GM19397 (cell line): ENCODE data around the gene TRIM58.

Experiments used
- ATAC-seq: cut with Tn5 transposase; IDR thresholded peaks from one replicate; pipeline ENCODE4 v1.9.1; 2021; ENCODE audit warnings: mild to moderate bottlenecking, moderate library complexity; ENCODE audit not compliant: unreplicated experiment

The TRIM58 gene, protein sequence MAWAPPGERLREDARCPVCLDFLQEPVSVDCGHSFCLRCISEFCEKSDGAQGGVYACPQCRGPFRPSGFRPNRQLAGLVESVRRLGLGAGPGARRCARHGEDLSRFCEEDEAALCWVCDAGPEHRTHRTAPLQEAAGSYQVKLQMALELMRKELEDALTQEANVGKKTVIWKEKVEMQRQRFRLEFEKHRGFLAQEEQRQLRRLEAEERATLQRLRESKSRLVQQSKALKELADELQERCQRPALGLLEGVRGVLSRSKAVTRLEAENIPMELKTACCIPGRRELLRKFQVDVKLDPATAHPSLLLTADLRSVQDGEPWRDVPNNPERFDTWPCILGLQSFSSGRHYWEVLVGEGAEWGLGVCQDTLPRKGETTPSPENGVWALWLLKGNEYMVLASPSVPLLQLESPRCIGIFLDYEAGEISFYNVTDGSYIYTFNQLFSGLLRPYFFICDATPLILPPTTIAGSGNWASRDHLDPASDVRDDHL

DNA sequence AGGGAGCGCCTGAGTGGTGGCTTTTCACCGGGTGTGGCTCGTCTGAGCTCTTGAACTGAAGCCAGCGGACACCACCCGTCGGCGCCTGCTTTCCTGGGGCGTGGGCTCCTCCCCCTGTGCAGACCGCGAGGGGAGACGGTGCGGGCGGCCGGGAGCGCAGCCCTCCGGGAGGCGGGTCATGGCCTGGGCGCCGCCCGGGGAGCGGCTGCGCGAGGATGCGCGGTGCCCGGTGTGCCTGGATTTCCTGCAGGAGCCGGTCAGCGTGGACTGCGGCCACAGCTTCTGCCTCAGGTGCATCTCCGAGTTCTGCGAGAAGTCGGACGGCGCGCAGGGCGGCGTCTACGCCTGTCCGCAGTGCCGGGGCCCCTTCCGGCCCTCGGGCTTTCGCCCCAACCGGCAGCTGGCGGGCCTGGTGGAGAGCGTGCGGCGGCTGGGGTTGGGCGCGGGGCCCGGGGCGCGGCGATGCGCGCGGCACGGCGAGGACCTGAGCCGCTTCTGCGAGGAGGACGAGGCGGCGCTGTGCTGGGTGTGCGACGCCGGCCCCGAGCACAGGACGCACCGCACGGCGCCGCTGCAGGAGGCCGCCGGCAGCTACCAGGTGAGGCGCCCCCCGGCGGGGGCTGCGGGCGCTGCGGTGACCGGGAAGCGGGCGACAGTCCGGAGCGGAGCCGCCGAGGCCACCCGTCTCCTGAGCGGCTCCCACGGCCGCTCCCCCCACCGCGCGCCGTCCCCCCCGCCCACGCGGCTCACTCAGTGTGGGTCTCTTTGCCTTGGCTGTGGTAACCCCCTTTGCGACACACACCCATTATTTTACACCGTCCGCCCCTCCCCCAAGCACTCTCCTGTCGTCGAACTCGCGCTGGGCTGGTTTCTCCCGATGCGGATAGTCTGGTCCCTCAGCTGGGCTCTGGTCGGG lies at the start of gene TRIM58:
Gene TRIM58 (plus strand): TSS at position 119 of the 916 bp plus-strand sequence. CDS start 60 bp downstream, at position 179.
- peak; percentile 54 for ATAC-seq

DNA sequence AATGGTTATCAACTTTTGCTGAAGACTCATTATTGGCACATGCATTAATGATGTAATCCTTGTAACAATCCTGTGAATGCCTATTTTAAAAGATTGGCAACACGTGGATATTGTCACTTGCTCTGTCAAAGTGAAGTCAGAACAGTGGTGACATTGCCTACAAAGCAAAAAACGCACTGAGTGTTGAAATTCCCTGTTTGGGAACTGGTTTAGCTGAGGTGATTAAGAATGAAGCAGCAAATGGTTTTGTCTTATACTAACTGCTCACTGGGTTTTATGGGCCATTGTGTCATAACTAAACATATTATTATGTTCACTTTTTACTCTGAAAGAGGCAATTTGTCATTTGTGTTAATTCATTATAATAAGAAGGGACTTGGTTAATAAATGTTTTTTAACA lies 44.4 kb upstream of the TRIM58 start:
- ATAC-seq: no peak

DNA sequence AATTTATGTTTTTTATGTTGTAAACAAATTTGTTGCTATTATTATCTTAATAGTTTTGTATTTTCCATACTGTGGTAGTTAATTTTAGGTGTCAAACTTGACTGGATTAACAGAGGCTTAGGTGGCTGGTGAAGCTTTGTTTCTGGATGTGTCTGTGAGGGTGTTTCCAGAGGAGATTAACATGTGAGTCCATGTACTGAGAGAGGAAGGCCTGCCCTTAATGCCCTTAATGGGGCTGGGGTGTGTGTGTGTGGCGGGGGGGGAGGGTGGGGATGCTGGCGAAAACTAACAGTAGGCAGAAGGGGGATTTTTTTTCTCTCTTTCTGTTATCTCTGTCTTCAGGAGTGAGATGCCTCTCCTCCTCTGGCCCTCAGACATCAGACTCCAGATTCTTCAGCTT lies 34.9 kb upstream of the TRIM58 start:
- ATAC-seq: no peak

DNA sequence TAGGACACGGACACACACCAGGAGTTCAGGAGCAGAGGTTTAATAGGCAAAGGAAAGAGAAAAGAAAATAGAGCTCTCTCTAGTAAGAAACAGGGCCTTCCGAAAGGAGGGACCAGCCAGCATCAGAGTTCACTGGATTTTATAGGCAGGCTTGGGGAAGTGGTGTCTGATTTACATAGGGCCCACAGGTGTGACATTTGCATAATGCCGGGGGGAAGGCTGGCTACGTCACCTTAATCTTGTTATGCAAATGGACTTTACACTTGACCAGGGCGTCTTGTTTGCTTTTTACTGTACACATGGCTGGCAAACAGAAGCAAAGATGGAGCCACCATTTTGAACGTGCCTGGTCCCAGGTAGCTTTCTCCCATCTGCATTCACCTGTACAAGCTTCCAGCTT lies 33.0 kb upstream of the TRIM58 start, which contains the start of gene OR14A16:
Gene OR14A16 (minus strand): TSS at position 97 of the 400 bp plus-strand sequence. CDS start 8,390 bp downstream, outside the sequence.
- no peak for ATAC-seq

DNA sequence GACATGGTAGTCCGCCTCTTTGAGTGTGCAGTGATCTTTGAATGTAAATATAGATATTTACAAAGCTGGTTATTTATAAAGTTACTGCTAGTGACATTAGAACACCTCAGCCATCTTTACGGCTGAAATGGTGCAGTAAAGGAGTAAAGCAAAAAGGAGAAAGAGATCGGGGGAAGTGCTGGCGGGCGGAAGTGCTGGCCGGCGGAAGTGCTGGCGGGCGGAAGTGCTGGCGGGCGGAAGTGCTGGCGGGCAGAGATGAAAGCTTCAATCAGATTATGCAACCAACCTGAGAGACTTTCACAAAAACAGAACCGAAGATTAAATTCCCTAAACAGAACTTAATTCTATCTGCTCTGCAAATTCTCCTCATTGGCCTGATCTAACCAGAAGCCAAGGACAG lies 31.6 kb upstream of the TRIM58 start:
- no peak for ATAC-seq

DNA sequence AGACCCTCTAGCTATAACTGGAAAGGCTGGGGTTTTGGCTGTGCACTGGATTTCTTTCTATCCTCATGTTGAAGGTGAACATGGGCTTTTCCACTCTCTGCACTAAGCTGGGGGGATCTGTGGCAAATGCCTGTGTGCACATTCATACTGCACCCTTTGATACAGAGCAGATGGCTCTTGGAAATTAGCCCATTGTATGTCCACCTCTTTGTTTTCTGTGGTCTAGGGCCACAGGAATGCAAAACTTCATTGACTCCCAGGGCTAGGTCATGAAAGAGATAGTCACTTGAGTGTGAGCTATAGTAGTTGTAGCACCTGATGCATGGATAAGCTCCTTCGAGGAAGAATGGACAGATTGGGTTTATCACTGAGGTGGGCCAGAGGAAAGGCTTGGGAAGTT lies 27.3 kb upstream of the TRIM58 start:
- no peak for ATAC-seq

DNA sequence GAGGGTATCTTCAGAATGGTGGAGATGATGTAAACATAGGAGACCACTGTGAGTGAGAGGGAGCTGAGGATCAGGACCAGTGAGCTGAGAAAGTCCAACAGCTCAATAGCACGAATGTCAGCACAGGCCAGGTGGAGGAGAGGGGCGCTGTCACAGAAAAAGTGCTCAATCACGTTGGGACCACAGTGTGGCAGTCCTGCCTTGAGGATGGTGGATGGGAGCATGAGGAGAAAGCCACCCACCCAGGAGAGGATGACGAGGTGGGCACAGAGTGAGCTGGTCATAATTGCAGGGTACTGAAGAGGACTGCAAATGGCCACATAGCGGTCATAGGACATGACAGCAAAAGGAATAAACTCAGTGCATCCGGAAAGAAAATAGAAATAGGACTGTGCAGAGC lies 23.4 kb upstream of the TRIM58 start:
- no peak for ATAC-seq

DNA sequence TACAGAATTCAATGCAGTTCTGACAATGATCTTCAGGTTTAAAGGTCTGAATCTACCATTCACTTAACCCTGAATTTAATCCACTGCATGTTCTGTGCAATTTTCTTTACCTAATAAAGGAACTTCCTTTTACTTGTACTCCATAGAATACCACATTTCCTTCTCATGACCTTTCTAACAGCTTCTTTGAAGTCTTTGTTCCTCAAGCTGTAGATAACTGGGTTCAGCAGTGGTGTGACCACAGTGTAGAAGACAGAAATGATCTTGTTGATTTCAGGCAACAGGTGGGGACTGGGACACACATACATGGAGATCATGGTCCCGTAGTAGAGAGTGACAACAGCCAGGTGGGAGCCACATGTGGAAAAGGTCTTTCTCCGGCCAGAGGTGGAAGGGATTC lies 16.2 kb upstream of the TRIM58 start:
- ATAC-seq: no peak

DNA sequence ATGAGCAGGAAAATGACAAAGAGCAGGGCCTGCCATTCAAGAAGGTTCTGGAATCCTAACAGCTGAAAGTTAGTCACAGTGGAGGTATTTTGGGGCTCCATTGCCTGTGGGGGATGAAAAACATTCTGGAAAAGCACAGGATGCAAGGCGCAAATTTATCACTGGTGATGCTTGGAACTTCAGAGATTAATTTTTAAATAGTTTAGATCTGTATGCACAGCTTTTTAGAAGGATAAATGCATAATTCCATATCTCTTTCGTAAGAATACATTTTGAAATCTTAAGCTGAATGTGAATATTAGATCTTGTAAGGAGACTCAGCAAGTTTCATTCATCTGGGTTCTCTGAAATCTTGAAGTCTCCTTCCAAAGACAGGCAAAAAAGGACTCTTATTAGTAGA lies 15.2 kb upstream of the TRIM58 start, which contains the start of gene OR11L1:
Gene OR11L1 (minus strand): TSS at position 101 of the 400 bp plus-strand sequence. CDS start 0 bp downstream, at position 101.
- ATAC-seq: no peak

DNA sequence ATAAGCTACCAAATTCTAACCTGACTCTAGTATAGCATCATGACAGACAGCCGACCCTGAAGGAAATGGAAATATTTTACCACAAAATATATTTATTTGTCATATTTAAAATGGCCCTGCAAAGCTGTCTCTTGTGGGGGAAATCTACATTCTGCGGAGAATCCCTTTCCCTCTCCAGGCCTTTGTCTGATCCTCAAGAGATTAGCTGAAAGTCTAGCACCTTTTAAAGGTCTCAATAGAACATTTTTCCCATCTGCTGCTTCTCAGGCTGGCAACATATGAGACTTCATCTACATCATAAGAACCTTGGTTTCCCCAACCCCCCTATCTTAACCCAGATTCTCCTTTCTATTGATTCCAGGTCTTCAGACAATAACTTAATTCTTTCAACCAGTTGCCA lies 13.6 kb upstream of the TRIM58 start:
- ATAC-seq: no peak

DNA sequence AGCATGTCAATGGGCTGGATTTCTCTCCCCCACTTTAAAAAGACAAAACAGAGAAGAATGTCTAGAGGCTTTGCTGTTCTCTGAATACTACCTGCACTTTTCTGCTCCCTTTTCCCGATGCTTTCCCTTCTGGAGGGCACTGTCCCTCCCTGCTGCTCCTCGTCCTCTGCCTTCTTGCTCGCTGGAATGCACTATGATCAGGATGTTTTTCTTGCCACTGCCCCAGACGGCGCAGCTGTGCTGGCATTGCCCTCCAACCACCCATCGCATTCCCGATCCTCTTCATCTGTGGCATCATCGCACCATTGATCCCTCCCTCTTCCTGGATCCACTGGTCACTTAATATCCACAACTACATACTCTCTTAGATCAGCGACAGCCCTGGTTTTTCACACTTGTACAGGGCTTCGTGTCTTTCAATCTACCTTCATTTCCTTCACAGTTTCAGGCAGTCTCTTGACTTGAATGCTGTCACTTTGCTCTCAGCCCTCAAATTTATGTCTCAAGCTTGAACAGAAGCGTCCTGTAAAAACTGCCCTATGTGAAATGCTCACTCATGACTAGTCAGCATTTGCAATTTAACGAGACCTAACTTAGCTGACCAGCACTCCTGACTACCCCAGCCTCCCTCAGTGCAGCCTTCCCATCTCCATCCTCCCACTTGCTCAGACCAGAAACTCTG lies 11.8 kb upstream of the TRIM58 start:
- ATAC-seq: no peak

DNA sequence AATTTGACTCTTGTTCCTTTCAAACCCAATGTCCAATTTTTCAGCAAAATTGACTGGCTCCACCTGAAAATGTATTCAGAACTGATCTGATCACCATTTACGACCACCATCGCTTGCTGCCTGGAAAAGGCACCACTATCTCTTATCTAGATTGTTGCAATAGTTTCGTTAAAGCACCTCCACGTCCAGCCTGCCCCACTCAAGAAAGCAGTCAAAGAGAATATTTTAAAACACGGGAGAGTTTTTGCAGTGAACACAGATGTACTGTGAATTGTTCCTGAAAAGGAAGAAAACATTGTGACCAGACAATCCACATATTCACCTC lies 11.3 kb upstream of the TRIM58 start:
- no peak for ATAC-seq

DNA sequence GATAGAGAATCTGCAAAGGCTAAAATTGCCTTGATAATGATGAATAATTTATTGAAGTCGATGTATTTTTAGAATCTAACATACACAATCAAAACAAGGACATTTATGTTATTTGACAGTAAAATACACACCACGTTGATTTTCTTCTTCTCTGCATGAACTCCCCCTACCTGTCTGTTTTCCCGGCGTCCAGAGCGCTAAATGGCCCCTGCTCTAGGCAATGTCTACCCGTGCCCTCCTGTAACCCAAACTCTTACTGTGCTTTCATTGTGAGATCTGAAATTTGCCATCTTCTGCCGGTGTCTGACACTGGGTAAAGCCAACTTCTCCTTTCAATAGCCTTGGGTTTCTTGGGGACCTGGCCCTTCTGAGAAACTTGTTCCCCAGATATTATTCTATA lies 8.6 kb upstream of the TRIM58 start:
- ATAC-seq: no peak

DNA sequence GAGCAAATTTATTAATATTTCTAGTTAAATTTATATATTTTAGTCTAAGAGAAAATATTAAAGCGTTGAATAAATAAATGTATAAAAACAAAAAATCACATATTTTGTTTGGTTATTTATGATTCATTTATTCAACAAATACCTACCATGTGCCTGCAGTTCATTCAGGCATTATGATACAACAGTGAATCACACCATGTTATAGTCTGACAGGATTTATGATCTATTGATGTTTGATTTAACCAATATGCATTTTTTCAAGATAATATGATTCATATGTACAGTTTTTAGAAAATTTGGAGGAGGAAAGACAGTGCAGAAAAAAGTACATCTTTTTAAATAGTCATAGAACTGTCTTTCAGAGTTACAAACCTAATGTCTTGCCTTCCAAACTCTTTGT lies 7.4 kb upstream of the TRIM58 start:
- ATAC-seq: no peak

DNA sequence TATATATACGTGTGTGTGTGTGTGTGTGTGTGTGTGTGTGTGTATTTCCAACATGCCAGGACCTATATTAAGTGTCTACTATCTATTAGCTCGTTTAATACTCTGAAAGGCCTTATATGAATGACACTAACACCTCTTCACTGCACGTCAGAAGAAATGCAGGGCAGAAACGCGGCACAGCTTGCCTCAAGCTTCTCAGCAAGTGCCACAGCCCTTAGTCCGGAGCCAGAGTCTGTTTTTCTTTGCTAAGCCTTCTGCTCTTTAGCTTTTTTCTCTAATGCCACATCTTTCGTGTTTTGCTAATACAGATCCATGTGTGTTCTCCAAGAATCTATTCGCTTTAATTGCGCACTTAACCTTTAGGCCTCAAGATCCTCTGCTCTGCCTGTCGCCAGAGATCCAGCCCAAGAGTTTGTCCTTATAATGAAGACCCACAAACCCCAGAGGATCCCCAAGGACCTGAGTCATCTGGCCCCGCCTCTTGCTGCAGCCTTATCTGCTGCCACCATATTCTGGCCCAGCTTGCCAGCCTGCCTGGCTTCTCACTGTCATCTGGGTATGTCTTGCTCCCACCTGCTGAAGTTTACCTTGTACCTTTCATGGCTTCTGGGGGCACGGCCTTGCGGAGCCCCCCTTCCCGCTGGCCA lies 2.0 kb upstream of the TRIM58 start:
- ATAC-seq: no peak

DNA sequence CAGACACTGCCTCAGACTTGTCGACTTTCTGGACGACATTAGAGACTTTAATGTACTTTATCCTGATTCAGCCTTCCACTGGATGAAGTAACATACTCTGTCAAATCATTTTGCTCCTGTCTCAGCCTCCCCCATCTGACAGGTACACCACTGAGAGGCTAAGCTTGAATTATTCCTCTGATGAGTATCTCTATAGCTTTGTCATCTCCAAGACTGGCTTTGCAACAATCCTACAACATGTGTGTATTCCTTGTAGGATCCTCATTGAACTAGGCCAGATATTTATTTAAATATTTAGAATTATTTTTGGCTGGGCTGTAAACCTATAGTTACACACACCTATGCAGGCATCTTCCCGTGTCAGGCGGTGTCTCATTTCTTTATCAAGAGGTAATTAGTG lies 1.1 kb upstream of the TRIM58 start:
- ATAC-seq: no peak

DNA sequence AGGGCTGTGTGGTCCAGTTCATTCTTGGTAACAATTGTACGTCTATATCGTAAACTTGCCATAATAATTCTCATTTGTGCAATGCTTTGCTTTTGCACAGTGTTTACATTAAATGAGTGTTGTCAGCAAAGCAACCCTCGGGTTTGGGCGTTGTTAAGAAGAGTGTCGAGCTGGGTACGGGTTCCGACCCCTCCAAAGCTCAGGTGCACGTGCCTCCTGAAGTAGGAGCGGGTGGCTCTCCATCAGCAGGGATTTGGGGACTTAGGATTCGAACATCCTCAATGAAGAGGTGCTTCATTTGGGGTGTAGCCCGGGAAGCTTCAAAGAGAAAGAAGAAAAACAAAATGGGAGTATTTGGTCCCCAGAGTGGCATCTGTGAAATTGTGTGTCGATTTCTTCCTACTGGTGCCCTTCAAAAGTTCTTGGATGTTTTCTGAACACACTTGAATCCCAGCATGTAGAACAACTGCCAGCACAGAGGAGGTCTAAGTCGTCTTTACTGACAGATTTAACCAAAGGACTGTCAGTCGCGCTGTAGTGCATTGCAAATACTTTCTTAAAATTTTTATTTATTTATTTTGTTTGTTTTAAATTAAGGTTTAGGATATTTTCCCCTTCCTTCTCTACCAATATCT lies 1.1 kb downstream of the TRIM58 start:
- no peak for ATAC-seq

DNA sequence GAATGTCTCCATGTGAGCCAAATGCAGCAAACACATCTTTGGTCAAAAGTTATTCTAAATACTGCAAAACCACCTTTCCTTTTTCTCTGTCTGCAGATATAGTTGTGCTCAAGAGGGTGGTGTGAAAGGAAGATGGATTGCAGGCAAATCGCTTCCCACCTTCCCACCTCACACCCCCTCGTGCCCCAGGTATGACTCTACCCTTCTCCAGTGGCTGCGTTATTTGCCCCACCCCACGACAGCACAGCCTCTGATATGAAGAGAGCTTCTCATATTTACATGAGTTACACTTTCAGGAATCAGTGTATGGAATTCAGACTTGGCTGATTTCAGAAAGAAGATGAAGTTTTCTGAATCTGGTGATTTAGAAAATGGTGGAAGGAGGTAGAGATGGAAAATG lies 5.8 kb downstream of the TRIM58 start:
- no peak for ATAC-seq

DNA sequence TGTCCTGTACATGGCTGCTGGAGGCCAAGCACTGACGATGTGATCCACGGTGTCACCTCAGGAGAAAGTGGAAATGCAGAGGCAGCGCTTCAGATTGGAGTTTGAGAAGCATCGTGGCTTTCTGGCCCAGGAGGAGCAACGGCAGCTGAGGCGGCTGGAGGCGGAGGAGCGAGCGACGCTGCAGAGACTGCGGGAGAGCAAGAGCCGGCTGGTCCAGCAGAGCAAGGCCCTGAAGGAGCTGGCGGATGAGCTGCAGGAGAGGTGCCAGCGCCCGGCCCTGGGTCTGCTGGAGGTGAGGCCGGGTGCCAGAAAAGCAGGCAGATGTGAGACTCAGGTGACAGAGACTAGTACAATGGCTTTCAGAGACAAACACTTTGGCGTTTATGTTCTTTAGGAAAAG lies 7.7 kb downstream of the TRIM58 start:
- ATAC-seq: no peak

DNA sequence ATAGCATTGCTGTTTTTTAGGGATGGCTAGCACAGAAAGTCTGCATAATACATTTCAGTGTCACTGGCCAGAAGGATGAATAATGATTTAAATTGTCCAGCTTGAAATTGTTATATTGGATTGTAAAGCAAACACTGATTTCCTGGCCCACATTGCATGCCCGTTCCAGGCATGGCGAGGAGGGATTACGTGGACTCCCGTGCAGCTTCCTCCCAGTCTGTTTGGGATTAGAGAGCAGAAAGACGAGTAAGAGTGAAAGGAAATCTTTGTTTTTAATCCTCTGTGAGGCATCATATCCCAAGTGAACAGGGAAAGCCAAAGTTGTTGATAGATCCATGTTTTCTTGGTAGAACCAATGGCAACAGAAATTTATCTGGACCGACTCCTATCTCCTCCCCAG lies 8.4 kb downstream of the TRIM58 start:
- no peak for ATAC-seq
